BE2C (cell line): ENCODE data around the gene NECTIN1. TPM values are rescaled to one million over a fixed set of nuclear protein-coding genes. Genes with fewer than 3 reads are reported as not detected.

Experiments
- DNase-seq: peaks from one replicate; pipeline ENCODE4 v3.0.0-alpha.2; 2020
- H3K27me3 ChIP-seq: fragments of 250-450 bp; sonication (Bioruptor Pico); 2 replicates; pipeline ENCODE4 v1.5.1; 2020; ENCODE audit warnings: mild to moderate bottlenecking
- H3K36me3 ChIP-seq: fragments of 250-450 bp; sonication (Bioruptor Pico); 2 replicates; pipeline ENCODE4 v1.5.1; 2020; ENCODE audit warnings: mild to moderate bottlenecking
- H3K4me1 ChIP-seq: fragments of 250-450 bp; sonication (Bioruptor Pico); 2 replicates; pipeline ENCODE4 v1.5.1; 2020
- H3K4me3 ChIP-seq: 2 replicates; pipeline ENCODE4 v1.5.1; 2011; ENCODE audit warnings: low read depth, low read length
- H3K9me3 ChIP-seq: fragments of 250-450 bp; sonication (Bioruptor Pico); 2 replicates; pipeline ENCODE4 v1.5.1; 2020
- polyA plus RNA-seq: library from polyadenylated mRNA; unstranded; fragments of >200 nt; gene quantifications from one replicate; pipeline ENCODE4 v1.2.1, GENCODE V29; 2012; ENCODE audit warnings: low read depth, missing spikeins; ENCODE audit not compliant: insufficient read length, insufficient read depth
- TF ChIP-seq, protein P1 (sequence below): IDR thresholded peaks from 2 replicates; pipeline ENCODE4 v1.5.1; 2012; ENCODE audit warnings: mild to moderate bottlenecking, low read depth, low read length

NECTIN1 gene, protein sequence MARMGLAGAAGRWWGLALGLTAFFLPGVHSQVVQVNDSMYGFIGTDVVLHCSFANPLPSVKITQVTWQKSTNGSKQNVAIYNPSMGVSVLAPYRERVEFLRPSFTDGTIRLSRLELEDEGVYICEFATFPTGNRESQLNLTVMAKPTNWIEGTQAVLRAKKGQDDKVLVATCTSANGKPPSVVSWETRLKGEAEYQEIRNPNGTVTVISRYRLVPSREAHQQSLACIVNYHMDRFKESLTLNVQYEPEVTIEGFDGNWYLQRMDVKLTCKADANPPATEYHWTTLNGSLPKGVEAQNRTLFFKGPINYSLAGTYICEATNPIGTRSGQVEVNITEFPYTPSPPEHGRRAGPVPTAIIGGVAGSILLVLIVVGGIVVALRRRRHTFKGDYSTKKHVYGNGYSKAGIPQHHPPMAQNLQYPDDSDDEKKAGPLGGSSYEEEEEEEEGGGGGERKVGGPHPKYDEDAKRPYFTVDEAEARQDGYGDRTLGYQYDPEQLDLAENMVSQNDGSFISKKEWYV
- polyA plus RNA-seq, result 167 TPM

DNA sequence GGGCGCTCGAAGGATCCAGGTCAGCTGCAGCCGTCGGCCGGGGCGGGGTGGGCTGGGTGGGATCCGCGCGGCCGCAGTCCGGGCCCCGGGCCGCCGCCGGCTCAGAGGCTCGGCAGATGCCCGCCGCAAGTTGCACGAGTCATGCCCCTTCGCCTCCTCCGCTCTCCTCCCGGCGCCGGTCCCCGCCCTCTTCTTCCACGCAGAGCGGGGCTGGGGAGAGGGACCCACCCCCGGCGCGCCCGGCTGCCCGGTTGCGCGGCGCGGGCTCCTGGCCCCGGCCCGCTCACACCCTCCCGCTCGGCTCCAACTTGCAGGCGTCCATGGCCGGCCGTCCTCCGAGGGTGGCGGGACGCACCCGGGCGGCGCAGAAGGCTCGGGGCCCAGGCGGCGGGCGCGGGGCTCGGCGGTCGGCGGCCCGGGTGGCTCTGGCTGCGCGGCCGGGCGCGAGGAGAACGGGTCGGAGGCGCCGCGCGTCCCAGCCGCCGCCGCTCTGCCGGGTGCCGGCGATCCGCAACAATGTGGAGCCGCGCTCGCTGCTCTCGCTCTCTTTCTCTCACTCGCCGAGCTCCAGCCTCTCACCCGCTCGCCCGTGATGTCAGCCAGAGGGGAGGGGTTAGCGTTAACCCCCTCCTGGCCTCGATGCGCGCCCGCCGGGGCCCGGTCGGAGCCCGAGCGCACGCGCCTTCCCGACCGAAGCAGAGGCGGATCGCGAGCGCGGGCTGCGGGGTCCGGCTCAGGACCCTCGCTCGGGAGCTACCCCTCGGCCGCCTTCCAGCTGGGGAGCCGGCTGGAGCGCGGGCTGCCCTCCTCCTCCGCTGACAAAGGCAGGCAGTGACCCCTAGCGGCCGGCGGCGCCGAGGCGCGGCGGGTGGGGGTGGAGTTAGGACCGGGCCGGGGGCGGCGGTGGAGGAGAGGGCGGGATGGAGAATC is at the start of gene NECTIN1:
NECTIN1 (minus strand) TSS at position 550 of the 930 bp plus-strand sequence. CDS start 647 bp downstream, outside the sequence.
- H3K27me3 ChIP-seq, result no peaks in the 10 kb centered on the region
- TF ChIP-seq, protein P1, sequence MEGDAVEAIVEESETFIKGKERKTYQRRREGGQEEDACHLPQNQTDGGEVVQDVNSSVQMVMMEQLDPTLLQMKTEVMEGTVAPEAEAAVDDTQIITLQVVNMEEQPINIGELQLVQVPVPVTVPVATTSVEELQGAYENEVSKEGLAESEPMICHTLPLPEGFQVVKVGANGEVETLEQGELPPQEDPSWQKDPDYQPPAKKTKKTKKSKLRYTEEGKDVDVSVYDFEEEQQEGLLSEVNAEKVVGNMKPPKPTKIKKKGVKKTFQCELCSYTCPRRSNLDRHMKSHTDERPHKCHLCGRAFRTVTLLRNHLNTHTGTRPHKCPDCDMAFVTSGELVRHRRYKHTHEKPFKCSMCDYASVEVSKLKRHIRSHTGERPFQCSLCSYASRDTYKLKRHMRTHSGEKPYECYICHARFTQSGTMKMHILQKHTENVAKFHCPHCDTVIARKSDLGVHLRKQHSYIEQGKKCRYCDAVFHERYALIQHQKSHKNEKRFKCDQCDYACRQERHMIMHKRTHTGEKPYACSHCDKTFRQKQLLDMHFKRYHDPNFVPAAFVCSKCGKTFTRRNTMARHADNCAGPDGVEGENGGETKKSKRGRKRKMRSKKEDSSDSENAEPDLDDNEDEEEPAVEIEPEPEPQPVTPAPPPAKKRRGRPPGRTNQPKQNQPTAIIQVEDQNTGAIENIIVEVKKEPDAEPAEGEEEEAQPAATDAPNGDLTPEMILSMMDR, result peak; percentile 76
- no peaks in the 10 kb centered on the region for H3K36me3 ChIP-seq
- peaks cover 17% of the 10 kb centered on the region for H3K4me1 ChIP-seq
- peak within 1 kb of the TSS; percentile 99 for H3K4me3 ChIP-seq
- H3K9me3 ChIP-seq, result no peaks in the 10 kb centered on the region
- peak; percentile 96 for DNase-seq

DNA sequence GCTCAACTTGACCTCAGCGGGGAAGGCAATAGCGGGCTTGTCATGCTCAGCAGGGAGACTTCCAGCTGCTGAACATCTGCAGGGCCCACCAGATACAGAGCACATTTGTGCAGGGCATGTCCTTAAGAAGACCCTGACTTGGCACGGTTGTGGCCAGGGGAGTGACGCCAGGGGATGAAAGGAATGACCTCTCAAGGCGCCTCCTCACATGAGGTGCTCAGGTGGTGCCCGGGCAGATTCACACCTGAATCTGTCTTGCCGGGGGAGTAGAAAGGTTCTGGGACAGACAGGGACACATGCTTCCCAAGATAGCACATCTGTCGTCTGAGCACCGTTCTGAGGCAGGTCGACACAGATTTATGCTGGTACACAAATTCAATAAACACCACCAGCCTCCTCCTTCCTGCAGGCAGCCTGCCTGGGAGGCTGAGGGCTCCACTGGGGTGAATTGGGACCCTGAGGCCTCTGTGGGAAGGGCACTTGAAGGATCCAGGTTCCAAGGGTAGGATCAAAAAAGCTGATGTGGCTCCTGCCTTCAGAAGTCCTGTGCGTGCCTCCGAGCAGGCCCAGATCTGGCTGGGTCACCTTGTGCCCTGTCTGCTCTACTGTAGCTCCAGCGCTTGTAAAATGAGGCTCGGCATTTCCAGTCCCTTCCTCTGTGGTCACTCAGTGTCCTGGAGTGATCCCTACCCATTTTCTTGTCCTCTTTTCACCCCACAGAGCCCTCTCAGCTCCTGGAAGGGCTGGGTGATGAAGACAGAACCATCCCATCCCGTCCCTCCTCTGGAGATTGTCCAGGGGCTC is 49.6 kb upstream of the NECTIN1 start:
- TF ChIP-seq, protein P1, result no peak
- Histone ChIP-seq H3K9me3 (no peaks in the 10 kb centered on the region), H3K36me3 (no peaks in the 10 kb centered on the region), H3K4me1 (peaks cover 59% of the 10 kb centered on the region), H3K27me3 (no peaks in the 10 kb centered on the region), H3K4me3 (no peak overlapping the region)
- no peak for DNase-seq

DNA sequence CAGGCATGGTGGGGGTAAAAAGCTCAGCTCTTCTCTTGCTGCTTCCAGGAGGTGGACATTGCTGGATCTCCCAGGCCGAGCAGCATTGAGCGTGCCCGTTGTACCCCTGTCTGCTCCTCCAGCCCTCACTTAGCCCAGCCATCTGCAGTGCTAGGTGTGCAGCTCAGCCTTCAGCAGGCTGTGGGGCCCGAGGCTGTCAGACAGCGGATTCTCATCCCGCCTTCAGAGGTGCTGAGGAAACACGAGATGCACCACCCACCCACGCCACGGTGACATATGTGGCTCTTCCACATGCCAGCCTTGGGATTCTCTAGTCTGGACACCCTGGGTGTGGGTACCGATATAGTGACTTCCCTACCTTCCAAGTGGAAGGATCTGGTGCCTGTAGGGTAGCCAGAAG is 48.9 kb upstream of the NECTIN1 start:
- H3K4me1 ChIP-seq, result peaks cover 65% of the 10 kb centered on the region
- no peaks in the 10 kb centered on the region for H3K27me3 ChIP-seq
- TF ChIP-seq, protein P1, result no peak
- no peaks in the 10 kb centered on the region for H3K9me3 ChIP-seq
- DNase-seq, result no peak
- no peaks in the 10 kb centered on the region for H3K36me3 ChIP-seq
- no peak overlapping the region for H3K4me3 ChIP-seq

DNA sequence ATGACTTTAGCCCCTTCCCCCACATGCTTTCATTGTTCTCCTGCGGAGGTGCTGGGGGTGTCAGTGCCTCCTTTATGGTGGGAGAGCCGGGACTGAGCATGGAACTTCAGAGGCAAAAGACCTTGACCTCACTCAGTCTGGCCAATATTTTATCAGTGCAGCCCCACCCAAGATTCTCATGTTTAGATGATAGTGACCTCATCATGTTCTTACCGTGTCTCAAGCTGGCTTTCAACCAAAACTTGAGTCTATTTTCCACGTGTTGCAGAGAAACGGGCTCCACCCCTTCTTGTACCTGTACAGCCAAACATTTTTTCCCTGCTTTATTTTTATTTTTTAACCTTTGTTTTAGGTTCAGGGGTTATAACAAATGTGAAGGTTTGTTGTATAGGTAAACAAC is 47.7 kb upstream of the NECTIN1 start:
- no peak for DNase-seq
- no peaks in the 10 kb centered on the region for H3K36me3 ChIP-seq
- H3K4me1 ChIP-seq, result peaks cover 60% of the 10 kb centered on the region
- no peak overlapping the region for H3K4me3 ChIP-seq
- no peaks in the 10 kb centered on the region for H3K27me3 ChIP-seq
- TF ChIP-seq, protein P1, result no peak
- H3K9me3 ChIP-seq, result no peaks in the 10 kb centered on the region

DNA sequence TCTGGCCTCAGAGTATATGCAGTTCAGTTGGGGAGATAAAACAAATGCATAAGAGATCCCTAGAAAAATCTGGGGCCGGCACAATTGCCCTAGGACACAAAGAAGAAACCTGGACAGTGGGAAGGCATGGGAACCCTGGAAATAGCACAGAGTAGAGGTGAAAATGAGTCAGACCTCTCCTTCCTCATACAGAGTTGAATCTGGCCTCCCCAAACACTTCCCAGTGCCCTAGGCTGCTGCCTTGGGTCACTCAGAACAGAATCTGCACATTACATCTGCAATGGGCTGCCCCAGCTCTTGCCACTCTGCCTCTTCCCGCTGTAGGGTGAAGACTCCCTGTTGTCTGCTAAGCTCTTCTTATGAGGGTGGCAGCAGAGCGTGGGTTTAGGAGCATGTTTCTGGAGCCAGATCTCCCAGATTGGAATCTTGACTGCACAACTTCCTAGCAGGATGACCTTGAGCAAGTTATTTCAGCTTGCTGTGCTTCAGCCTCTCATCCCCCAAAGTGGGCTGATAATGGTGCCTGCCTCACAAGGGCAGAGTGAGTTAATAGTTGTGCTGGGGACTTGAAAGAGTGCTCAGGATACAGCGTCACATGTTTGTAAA is 47.1 kb upstream of the NECTIN1 start:
- TF ChIP-seq, protein P1, result no peak
- Histone ChIP-seq H3K9me3 (no peaks in the 10 kb centered on the region), H3K27me3 (no peaks in the 10 kb centered on the region), H3K4me3 (no peak overlapping the region), H3K4me1 (peaks cover 60% of the 10 kb centered on the region), H3K36me3 (no peaks in the 10 kb centered on the region)
- peak; percentile 53 for DNase-seq
